Activated naive CD8-positive, alpha-beta T cell treated with anti-CD3 and anti-CD28 coated beads, Interleukin-2, amount 10 ng/mL, durations not matched to agents 7 days and 5 days (primary cell): ENCODE measurements around the gene SREK1. TPM values are rescaled to one million over a fixed set of nuclear protein-coding genes. Genes with fewer than 3 reads are reported as not detected.
"Not testable (repeated sequence)": the region's sequence is repeated elsewhere in the genome, so short reads cannot be mapped to it uniquely, and the experiment has no call there.

Experiments
- ATAC-seq: fragments of 150-1000 bp; cut with Tn5 transposase; one replicate; pipeline ENCODE4 v1.10.0; 2021; ENCODE audit warnings: low read depth, moderate library complexity
- POLR2A ChIA-PET: fragments of 350-600 bp; sonication (Branson Sonifier 250); formaldehyde crosslinking; loops from one replicate; lab custom pipeline; 2021; ENCODE audit warnings: antibody characterized with exemption; lab: Charles Lee
- DNase-seq: peaks from one replicate; pipeline ENCODE4 v3.0.0; 2021
- H3K27ac Mint-ChIP-seq: one replicate; pipeline ENCODE4 v1.8.0; 2022; ENCODE audit warnings: mild to moderate bottlenecking, mixed read lengths
- H3K27me3 Mint-ChIP-seq: one replicate; pipeline ENCODE4 v1.8.0; 2022; ENCODE audit warnings: mild to moderate bottlenecking, moderate library complexity, mixed read lengths
- H3K36me3 Mint-ChIP-seq: one replicate; pipeline ENCODE4 v1.8.0; 2021; ENCODE audit warnings: mild to moderate bottlenecking, mixed read lengths
- H3K4me1 Mint-ChIP-seq: one replicate; pipeline ENCODE4 v1.8.0; 2021; ENCODE audit warnings: mixed read lengths
- H3K4me3 Mint-ChIP-seq: one replicate; pipeline ENCODE4 v1.8.0; 2022; ENCODE audit warnings: mild to moderate bottlenecking, moderate library complexity, mixed read lengths
- H3K9me3 Mint-ChIP-seq: one replicate; pipeline ENCODE4 v1.8.0; 2021; ENCODE audit warnings: mixed read lengths
- total RNA-seq, 2 experiments: library from RNA; stranded (reverse); gene quantifications; one replicate each; pipeline ENCODE4 v1.2.3, GENCODE V29; 2021

SREK1 gene
- total RNA-seq, 2 experiments from 2014 or later = 66.6 to 68.9 TPM

DNA sequence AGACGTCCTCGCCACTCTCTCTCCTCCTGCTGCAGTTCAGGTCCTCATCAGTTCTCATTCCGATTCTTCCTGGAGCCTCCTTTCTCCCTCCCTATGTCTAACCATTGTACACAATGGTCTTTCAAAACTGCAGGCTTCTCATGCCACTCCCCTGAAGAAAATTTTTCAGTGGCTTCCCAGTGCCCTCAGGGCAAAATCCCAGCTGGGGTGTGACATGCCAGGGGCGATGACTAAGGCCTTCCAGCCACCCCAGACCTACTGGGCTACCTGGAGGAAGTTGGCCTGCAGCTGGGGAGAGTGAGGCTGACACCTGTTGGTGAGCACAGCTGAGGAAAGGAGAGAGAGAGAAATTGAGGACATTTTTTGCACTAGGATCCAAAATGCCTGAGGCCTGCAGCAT lies 65.2 kb downstream of the SREK1 start:
- Mint-ChIP-seq H3K36me3 (no peaks in the 10 kb centered on the region), H3K9me3 (no peaks in the 10 kb centered on the region), H3K27me3 (no peaks in the 10 kb centered on the region), H3K4me3 (no peak overlapping the region), H3K4me1 (peaks cover 2% of the 10 kb centered on the region), H3K27ac (no peak overlapping the region)
- ATAC-seq (no peak), DNase-seq (no peak)
- POLR2A ChIA-PET = no interaction called here

DNA sequence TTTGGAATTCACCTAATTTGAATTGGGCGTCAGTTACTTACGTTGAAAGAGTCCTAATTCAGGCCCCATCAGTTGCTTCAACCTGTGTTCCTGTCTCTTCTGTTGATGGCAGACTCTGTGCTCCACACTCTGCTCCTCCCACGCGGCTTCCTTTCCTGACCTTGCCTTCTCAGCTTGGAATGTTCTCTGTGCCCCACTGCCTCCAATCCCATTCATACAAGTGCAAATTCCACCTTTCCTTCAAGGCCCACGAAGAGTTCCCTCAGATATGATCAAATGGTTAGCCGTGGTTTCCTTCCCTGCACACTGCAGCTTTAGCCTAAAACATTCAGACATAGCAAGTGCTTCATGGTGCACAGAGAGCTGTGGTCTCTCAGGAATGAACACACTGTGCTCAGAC lies 65.7 kb downstream of the SREK1 start:
- no peak for DNase-seq

DNA sequence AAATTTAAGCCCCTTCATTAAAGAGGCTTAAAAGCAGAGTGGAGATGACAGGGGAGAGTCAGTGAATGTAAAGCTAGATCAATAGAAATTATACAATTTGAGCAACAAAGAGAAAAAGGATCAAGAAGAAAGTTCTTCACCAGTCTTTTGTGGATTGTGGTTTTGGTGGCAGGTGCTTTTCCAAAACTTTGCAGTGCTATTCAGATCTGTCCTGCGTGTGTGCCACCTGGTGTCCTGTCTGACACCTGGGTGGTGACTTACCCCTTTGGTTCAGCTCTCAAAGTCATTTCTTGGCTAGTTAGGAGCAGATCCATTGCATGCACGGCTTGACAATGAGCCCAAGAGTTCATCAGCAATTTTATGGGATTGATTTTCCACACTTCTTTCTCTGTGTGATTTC lies 69.4 kb downstream of the SREK1 start:
- Mint-ChIP-seq H3K27me3 (no peaks in the 10 kb centered on the region), H3K4me3 (no peak overlapping the region), H3K36me3 (peaks cover 1% of the 10 kb centered on the region), H3K9me3 (no peaks in the 10 kb centered on the region), H3K4me1 (no peaks in the 10 kb centered on the region), H3K27ac (no peak overlapping the region)
- POLR2A ChIA-PET = no interaction called here
- DNase-seq = no peak
- ATAC-seq = no peak

More for the DNA sequence above, 65.7 kb downstream of the SREK1 start:
- no peaks in the 10 kb centered on the region for H3K9me3 Mint-ChIP-seq
- no peaks in the 10 kb centered on the region for H3K36me3 Mint-ChIP-seq
- POLR2A ChIA-PET = no interaction called here
- no peaks in the 10 kb centered on the region for H3K27me3 Mint-ChIP-seq
- peaks cover 2% of the 10 kb centered on the region for H3K4me1 Mint-ChIP-seq
- H3K27ac Mint-ChIP-seq = no peak overlapping the region
- no peak for ATAC-seq
- no peak overlapping the region for H3K4me3 Mint-ChIP-seq

DNA sequence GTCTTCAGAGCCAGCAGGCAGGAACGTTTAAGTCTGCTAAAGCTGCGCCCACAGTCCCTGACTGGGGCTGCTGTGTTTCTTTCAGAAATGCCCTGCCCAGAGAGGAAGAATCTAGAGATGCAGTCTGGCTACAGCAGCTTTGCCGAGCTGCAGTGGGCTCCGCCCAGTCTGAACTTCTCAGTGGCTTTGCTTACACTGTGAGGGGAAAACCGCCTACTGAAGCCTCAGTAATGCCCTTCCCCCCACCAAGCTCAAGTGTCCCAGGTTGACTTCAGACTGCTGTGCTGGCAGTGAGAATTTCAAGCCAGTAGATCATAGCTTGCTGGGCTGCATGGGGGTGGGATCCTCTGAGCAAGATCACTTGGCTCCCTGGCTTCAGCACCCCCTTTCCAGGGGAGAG lies 78.4 kb downstream of the SREK1 start:
- Mint-ChIP-seq H3K36me3 (peaks cover 1% of the 10 kb centered on the region), H3K4me3 (no peak overlapping the region), H3K9me3 (peaks cover 10% of the 10 kb centered on the region), H3K4me1 (no peaks in the 10 kb centered on the region), H3K27ac (no peak overlapping the region), H3K27me3 (peaks cover 8% of the 10 kb centered on the region)
- POLR2A ChIA-PET = no interaction called here
- ATAC-seq = no peak
- no peak for DNase-seq

- ATAC-seq, H3K4me1 Mint-ChIP-seq, H3K4me3 Mint-ChIP-seq, H3K36me3 Mint-ChIP-seq, H3K27me3 Mint-ChIP-seq, DNase-seq, H3K27ac Mint-ChIP-seq, POLR2A ChIA-PET: not testable (repeated sequence)
- H3K9me3 Mint-ChIP-seq = peaks cover 10% of the 10 kb centered on the region
Measured at GRCh38 chr5:66222896-66223295, 78.8 kb downstream of the SREK1 start.

DNA sequence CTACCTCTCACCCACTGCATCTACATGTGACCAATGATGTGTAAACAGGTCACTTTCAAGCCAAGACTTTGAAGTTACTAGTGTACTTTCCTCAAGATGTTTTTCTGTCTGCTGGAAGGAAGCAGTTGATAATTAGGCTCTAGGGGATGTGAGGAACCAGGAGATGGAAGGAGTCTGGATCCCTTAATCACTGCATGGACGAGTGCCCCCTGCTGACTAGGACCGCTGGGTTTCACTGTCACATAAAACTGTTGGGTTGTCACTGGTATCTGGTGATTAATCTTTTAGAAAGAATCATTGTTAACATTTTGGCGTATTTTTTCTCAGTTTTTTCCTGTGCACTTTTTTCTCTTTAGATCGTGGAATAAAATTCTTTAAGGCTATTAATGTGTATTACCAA lies 79.5 kb downstream of the SREK1 start:
- Mint-ChIP-seq H3K4me1 (no peaks in the 10 kb centered on the region), H3K4me3 (no peak overlapping the region), H3K9me3 (peaks cover 10% of the 10 kb centered on the region), H3K27ac (no peak overlapping the region), H3K27me3 (peaks cover 8% of the 10 kb centered on the region), H3K36me3 (peaks cover 1% of the 10 kb centered on the region)
- POLR2A ChIA-PET = no interaction called here
- DNase-seq (no peak), ATAC-seq (no peak)

- H3K4me3 Mint-ChIP-seq = no peak overlapping the region
- no peak overlapping the region for H3K27ac Mint-ChIP-seq
- ATAC-seq = no peak
- no peak for DNase-seq
- POLR2A ChIA-PET = no interaction called here
- H3K9me3 Mint-ChIP-seq = peaks cover 10% of the 10 kb centered on the region
- peaks cover 1% of the 10 kb centered on the region for H3K36me3 Mint-ChIP-seq
- H3K27me3 Mint-ChIP-seq = peaks cover 3% of the 10 kb centered on the region
- H3K4me1 Mint-ChIP-seq = no peaks in the 10 kb centered on the region
Measured at GRCh38 chr5:66224274-66224673, 80.2 kb downstream of the SREK1 start.

GRCh38 chr5:66224773-66225553 lies 80.9 kb downstream of the SREK1 start:
- POLR2A ChIA-PET = no interaction called here
- no peaks in the 10 kb centered on the region for H3K4me1 Mint-ChIP-seq
- peaks cover 10% of the 10 kb centered on the region for H3K9me3 Mint-ChIP-seq
- no peak overlapping the region for H3K27ac Mint-ChIP-seq
- H3K36me3 Mint-ChIP-seq = peaks cover 1% of the 10 kb centered on the region
- ATAC-seq = no peak
- no peak for DNase-seq
- H3K4me3 Mint-ChIP-seq = no peak overlapping the region
- H3K27me3 Mint-ChIP-seq = no peaks in the 10 kb centered on the region

DNA sequence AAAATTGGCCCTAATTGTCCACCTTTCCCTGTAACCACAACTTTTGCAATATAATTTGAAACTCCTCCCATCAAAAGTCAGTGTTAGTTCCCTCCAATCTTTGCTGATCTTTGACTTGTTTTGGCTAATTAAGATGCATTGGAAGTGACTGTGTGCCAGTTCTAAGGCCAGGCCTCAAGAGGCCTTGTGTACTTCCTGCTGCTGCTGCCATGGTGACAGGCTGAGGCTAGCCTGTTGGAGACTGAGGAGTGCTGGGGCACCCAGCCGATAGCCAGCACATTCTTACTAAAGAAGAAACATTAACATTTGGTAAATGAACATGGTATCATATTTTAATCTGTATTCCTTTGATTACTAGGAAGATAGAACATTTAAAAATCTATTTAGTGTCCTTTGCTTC lies 86.5 kb downstream of the SREK1 start:
- no peak overlapping the region for H3K27ac Mint-ChIP-seq
- peaks cover 2% of the 10 kb centered on the region for H3K9me3 Mint-ChIP-seq
- no peaks in the 10 kb centered on the region for H3K36me3 Mint-ChIP-seq
- no peak for DNase-seq
- POLR2A ChIA-PET = no interaction called here
- peaks cover 5% of the 10 kb centered on the region for H3K4me1 Mint-ChIP-seq
- H3K4me3 Mint-ChIP-seq = no peak overlapping the region
- no peak for ATAC-seq
- no peaks in the 10 kb centered on the region for H3K27me3 Mint-ChIP-seq

GRCh38 chr5:66231508-66231907 lies 87.4 kb downstream of the SREK1 start:
- Mint-ChIP-seq H3K4me3 (no peak overlapping the region), H3K36me3 (no peaks in the 10 kb centered on the region), H3K9me3 (no peaks in the 10 kb centered on the region), H3K27ac (no peak overlapping the region), H3K4me1 (peaks cover 5% of the 10 kb centered on the region), H3K27me3 (no peaks in the 10 kb centered on the region)
- no peak for DNase-seq
- POLR2A ChIA-PET = no interaction called here
- no peak for ATAC-seq

- H3K36me3 Mint-ChIP-seq = no peaks in the 10 kb centered on the region
- H3K4me3 Mint-ChIP-seq = no peak overlapping the region
- no peak overlapping the region for H3K27ac Mint-ChIP-seq
- ATAC-seq = no peak
- POLR2A ChIA-PET = no interaction called here
- DNase-seq = no peak
- peaks cover 5% of the 10 kb centered on the region for H3K4me1 Mint-ChIP-seq
- H3K9me3 Mint-ChIP-seq = no peaks in the 10 kb centered on the region
- H3K27me3 Mint-ChIP-seq = no peaks in the 10 kb centered on the region
Measured at GRCh38 chr5:66232275-66232674, 88.2 kb downstream of the SREK1 start.

- H3K27me3 Mint-ChIP-seq = peaks cover under 1% of the 10 kb centered on the region
- no peak overlapping the region for H3K27ac Mint-ChIP-seq
- no peak for DNase-seq
- no peaks in the 10 kb centered on the region for H3K9me3 Mint-ChIP-seq
- H3K4me1 Mint-ChIP-seq = peaks cover 5% of the 10 kb centered on the region
- no peak overlapping the region for H3K4me3 Mint-ChIP-seq
- no peak for ATAC-seq
- POLR2A ChIA-PET = no interaction called here
- H3K36me3 Mint-ChIP-seq = no peaks in the 10 kb centered on the region
Measured at GRCh38 chr5:66232706-66233445, 88.8 kb downstream of the SREK1 start.
